GM18858 (cell line): ENCODE results near the gene TNNT3.
"Not testable (repeated sequence)": the region's sequence is repeated elsewhere in the genome, so short reads cannot be mapped to it uniquely, and the experiment has no call there.

Experiments used
- ATAC-seq: cut with Tn5 transposase; IDR thresholded peaks from one replicate; pipeline ENCODE4 v1.9.1; 2021; ENCODE audit not compliant: unreplicated experiment

The TNNT3 gene

DNA sequence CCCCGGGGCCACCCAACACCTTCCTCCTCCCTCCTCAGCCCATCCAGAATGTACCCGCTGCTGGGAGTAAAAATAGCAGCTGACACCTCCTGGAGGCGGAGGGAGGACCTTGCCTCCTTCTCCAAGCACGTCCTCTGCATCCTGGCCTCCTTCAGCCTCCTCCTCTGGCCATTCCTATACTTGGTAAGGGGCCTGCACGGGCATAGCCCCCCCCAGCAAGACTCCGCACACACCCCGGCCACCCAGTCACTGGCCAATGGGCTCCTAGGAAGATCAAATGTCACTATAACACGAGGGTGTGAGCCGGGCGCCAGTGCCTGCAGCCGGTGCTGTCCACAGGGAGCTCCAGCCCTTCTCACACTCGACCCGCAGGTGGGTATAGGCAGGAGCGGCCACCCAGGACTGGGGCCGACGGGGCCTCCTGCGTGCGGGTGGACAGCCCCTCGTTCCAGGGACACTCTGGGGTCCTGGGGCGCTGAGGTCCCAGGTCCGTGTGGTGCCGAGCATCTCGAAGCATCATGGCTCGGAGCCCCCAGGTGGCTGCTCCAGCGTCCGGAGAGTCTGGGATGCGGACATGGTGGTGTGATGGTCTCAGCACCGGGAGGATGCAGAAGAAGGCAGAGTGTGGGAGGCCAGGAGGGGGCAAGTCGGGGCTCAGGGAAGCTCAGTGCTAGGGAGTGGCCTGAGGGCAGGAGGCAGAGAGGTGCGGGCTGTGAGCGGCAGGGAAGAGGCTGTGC is at the start of gene TNNT3:
TSS of gene TNNT3 (plus strand) at position 313 of the 737 bp plus-strand sequence. CDS start 3,172 bp downstream, outside the sequence.
- no peak for ATAC-seq

DNA sequence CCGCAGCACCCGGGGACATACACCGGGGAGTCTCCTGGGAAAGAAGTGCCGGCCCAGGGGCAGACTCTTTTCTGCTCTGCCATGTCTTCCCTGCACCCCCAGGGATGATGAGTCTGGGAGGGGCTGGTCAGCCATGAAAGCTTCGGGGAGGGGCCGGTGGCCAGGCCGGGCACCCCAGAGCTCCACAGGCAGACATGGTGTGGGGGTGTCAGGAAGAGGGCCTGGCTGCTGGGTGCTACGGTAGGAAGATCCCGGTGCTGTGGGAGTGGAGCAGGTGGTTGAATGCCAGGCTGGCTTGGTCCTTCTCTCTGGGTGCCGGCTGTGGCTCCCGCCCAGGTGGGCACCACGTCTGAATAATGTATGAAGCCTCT is 49.2 kb upstream of the TNNT3 start:
- no peak for ATAC-seq

DNA sequence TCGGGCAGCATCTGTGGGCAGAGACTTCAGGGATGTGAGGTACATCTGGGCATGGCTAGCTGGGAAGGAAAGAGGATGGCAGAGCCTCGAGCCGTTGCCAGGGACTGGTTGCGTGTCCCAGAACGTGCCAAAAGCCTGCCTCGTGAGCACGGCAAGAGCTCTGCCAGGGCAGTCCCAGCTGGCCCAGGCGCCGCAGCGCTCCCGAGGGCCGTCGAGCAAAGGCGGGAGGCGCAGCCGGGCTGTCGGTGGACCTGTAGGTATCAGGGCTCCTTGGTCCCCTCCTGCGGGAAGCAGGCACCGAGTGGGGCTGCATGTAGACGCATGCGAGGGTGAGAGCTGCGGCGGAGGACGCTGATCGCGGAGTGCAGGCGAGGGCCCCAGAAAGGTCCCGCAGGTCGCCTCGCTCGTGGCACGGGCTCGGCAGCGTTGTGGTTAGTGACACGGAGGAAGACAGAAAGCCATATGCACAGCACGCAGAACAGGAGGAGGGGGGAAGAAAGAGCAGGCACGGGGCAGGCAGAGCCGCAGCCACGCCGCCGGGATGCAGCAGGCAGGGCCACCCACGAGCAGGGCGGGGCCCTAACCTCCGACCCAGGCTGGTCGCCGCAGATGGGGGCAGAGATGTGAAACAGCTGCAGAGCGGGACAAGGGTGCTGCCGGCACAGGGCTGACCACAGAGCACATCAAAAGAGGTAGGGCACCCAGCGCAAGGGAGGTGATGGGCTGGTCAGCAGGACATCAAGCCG is 48.6 kb upstream of the TNNT3 start:
- ATAC-seq: no peak

DNA sequence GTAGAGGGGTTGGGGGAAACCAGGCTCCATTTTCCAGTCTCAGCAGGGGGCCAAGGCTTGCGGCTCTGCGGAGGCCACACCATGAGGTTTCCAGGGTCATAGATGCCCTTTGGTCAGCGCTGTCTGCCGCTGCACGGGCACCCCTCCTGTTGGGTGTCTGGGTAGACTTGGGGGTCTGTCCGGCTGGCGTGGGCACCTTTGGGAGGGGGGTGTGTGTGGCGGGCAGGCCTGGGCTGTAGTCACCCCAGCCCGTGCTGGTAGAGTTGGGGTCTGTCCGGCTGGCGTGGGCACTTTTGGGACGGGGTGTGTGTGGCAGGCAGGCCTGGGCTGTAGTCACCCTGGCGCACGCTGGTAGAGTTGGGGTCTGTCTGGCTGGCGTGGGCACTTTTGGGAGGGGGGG is 48.0 kb upstream of the TNNT3 start:
- no peak for ATAC-seq

DNA sequence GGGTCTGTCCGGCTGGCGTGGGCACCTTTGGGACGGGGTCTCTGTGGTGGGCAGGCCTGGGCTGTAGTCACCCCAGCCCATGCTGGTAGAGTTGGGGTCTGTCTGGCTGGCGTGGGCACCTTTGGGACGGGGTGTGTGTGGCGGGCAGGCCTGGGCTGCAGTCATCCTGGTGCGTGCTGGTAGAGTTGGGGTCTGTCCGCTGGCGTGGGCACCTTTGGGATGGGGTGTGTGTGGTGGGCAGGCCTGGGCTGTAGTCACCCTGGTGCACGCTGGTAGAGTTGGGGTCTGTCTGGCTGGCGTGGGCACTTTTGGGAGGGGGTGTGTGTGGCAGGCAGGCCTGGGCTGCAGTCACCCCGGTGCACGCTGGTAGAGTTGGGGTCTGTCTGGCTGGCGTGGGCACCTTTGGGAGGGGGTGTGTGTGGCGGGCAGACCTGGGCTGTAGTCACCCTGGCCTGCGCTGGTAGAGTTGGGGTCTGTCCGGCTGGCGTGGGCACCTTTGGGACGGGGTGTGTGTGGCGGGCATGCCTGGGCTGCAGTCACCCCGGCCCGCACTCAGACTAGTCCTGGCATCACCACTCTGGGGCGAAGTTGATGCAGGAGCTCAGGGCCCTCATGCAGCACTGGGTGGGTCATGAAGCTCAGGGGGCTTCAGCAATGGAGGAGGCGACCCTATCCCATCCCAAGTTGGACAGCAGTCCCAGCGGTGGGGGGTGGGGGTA is 47.1 kb upstream of the TNNT3 start:
- ATAC-seq: no peak

DNA sequence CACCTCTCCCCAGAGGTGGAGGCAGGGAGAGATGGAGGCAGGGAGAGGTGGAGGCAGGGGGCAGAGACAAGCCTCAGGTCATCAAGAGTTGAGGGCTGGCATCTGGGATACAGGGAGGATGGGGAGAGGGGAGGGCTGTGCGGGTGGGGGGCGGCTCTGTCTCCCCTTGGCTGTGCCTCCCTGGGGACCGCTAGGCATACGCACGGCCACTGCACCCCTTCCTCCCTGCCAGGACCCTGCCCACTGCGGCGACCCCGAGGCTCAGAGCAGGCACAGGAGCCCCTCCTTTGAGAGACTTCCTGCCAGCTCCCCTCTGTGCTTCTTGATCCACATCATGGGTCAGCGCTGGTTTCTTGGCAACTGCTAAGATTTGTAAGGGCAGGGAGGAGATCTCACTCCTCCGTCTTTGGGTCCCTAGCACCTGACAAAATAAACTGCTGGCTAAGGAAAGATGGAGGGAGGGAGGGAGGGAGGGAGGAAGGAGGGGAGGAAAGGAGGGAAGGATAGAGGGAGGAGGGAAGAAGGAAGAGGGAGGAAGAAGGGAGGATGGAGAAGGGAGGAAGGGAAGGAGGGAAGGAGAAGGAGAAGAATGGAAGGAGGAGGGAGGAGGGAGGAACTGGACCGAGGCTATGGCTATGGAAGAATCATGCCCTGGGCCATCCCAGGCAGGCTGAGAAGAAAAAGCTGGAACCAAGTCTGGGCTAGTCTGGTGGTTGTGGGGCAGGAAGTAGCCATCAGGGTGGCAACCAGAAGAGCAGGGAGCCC is 46.3 kb upstream of the TNNT3 start:
- ATAC-seq: no peak

DNA sequence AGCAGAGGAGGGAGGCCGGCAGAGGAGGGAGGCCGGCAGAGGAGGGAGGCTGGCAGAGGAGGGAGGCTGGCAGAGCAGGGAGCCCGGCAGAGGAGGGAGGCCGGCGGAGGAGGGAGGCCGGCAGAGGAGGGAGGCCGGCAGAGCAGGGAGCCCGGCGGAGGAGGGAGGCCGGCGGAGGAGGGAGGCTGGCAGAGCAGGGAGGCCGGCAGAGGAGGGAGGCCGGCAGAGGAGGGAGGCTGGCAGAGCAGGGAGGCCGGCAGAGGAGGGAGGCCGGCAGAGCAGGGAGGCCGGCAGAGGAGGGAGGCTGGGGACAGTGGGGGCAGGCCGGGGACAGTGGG is 45.7 kb upstream of the TNNT3 start:
- not testable (repeated sequence) for ATAC-seq

DNA sequence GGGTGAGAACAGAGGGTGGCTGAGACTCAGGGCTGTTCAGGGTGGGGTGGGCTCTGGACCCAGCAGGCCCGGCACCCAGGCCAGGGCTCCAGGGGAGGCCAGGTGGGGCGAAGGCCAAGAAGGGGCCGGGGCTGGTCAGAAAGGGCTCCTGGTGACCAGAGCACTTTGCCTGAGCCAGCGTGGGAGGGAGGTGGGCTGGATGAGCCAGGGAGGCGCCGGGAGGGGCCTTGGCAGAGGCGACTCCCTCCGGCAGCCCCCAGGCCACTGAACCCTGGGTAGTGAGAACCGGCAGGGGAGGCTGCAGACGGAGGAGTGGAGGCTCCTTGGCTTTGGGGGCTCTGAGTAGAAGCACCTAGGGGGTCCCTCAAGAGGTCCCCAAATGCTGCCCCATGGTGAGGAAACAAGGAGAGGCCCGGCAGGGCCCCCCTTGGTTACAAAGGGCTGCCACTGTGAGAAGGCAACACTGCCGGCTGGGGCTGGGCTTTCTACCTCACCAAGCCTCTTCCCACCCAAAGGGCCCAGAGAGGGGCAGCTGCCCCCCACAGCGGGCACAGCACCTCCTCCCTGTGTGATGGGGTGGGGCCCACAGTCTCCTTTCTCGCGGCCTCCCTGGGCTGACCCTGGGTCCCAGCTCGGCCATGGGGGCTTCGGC is 44.9 kb upstream of the TNNT3 start:
- not testable (repeated sequence) for ATAC-seq

DNA sequence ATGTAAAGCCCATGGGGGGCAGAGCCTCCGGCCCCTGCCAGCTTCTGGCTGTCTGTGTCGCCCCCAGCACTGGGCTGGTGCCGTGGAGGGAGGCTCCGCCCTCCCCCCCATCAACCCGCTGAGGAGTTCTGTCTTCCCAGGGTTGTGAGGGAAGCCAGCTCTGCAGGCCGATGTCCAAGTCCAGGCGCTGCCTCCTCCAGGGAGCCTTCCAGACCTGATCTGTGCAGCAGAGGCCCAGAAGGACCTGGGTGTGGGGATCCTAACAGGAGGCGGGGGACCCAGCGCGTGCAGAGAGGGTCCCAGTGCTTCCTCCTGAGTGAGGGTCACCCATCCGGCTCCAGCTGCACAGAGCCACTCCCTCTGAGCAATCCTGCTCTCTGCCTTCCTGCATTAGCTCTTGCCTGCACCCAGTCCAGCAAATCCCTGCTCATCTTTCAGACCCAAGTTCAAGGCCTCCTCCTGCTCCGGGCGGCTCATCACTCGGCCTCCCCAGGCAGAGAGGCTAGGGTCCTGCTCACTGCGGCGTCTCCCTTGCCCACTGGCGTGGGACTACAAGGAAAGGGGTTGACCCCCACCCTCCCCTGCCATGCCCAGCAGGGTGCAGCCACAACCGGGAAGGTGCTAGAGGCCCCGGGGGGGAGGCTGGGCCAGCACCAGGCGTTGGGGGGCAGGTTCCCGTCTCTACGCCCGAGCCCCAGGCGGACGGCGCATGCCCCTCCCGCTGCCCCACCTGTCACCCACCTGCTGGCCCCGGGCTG is 44.2 kb upstream of the TNNT3 start:
- ATAC-seq: no peak

DNA sequence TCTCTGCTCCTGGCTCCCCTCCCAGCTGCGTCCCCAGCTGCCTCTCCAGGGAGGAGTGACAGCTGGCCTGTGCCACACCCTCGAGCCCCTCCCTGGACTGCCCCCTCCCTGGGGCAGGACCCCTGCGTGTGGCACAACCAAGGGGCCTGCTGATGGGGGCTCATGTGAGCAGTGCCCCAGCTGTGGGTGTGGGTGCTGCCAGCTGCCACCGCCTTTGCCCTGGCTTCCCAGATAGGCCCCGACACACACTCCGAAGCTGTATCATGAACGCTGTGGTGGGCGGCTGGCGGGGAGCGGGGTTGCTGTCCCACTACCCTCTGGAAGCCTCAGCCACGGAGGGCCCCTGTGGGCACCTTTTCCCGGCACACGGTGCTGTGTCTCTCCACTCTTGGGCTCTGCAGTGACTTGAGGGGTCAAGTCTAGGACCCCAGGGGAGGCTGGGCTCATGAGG is 43.6 kb upstream of the TNNT3 start:
- ATAC-seq: not testable (repeated sequence)

DNA sequence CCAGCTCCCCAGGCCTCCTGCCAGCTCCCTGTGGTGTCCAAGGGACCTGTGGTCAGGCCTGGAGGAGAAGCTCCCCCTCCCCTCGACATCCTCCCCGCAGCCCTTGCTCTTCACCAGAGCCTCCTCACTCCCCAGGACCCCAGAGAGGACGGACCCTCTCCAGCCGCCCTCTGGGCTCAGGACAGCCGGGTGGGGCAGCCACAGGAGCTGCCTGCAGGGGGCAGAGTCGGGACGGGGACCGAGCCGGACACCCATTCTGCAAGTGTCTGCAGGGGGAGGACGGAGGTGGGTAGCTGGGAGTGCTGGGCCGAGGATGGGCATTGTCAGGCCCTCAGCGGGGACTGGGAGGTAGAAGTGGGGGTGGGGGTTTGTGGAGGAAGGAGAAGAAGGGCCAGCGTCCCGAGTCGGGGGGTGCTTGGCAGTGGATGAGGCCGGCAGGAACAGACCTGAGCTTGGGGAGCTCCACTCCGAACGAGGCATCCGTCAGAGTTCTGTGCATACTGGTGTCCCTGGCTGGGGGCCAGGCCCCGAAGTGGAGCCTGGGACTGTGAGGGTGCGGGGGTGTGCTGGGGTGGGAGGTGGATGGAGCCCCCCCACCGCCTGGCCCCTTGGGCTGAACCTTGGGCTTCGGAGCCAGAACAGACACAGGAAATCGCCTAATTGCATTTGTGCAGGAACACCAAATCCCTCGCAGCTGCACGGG is 43.0 kb upstream of the TNNT3 start:
- ATAC-seq: no peak

DNA sequence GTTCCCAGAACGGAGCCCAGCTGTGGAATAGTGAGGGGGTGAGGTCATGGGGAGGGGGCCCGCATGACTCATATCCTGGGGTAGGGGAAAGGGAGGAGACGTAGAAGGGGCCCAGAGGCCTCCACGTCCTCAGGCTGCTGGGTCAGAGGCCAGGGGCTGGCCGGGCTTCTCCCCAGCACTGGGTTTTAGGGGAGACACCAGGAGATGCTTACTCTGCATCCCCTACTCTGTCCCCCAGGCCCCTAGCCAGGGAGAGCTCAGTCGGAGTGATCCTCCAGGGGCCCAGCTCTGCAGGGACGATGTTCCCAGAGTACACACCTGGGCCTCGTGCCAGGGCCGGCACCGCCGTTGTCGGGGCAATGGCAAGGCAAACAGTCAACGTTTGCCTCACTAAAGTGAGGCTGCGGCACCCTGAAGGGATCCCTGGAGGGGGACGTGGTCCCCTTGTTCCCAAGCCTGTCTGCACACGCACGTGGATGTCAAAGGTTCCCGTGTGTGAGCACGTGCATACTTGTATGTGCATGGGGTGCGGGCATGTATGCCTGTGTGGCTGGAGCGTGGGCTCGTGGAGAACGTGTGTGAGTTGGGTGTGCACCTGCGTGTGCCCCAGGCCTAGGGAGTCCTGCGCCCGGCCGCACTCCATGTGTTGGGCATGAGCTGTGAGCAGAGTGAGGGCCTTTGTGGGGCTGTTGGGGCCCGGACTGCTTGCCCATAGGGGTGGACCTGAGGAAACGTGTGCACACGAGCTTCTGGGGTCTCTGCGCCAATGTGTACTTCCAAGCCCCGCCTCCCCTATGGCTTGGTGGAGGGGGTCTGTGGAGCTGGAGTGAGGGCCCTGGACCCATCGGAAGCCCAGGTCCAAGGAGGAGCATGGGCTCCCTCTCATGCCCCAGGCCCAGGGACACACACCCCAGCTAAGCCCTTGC is 42.0 kb upstream of the TNNT3 start:
- ATAC-seq: no peak

DNA sequence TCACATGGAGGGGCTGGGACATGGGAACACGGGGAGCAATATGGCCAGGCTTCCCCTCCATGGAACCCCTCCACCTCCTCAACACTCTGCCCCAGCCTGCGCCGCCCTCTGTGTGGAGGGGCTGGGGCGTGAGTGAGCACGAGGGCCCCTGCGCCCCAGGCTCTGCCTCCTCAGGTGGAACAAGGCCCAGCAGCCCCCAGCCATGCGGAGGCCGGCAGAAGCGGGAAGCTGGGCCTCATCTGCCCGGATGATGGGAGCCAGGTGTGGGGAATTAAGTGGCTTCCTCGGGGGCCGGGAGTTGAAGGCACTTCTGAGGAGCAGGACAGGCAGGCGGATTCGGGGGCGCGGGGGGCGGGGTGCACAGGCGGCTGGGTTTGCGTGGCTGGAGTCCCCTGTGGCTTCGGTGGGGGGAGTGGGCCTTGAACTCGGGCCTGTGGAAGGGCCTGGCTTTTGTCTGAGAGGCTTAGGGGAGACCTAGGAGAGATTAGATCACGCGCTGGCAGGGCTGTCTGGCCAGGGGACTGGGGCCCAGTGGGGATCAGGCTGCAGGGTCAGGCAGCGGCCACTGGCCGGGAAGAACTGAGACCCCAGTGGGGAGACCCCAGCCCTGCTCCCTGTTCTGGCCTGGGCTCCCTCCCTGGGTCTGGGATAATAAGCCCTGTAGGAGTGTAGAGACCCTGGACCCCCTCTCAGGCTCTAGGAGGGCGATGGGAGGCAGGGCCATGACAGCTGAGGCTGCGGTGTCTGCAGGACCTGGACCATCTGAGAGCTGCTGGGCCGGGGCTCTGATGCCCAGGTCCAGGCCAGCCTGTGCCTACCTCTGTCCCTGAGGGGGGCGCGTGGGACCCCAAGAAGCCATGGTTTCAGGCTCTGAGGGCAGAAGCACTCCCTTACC is 41.1 kb upstream of the TNNT3 start:
- no peak for ATAC-seq

DNA sequence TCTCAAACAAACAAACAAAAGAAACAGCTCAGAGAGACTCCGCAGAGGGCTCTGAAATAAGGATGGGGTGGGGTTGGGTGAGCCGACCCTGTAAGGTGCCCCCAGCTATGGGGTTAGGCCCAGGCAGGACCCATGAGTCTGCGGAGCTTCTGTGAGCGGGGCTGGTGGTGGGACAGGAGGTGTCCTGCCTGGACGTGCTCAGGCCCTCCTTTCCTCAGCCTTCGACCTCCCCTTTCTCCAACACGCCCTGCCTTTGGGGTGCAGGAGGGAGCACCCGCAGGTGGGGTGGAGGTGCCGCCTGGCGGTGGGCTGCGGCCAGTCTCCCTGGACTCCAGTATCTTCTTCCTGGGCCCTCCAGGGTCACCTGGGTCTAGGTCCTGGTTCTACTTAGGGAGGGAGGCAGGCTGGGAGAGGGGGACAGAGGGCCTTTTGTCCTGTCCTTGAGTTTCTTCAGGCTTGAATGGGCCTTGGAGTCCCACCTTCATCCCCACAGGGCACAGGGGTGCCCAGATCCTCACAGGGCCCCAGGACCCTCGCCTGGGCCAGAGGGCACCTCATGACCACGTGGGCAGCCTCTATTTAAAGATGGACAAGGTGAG is 40.1 kb upstream of the TNNT3 start:
- ATAC-seq: no peak

DNA sequence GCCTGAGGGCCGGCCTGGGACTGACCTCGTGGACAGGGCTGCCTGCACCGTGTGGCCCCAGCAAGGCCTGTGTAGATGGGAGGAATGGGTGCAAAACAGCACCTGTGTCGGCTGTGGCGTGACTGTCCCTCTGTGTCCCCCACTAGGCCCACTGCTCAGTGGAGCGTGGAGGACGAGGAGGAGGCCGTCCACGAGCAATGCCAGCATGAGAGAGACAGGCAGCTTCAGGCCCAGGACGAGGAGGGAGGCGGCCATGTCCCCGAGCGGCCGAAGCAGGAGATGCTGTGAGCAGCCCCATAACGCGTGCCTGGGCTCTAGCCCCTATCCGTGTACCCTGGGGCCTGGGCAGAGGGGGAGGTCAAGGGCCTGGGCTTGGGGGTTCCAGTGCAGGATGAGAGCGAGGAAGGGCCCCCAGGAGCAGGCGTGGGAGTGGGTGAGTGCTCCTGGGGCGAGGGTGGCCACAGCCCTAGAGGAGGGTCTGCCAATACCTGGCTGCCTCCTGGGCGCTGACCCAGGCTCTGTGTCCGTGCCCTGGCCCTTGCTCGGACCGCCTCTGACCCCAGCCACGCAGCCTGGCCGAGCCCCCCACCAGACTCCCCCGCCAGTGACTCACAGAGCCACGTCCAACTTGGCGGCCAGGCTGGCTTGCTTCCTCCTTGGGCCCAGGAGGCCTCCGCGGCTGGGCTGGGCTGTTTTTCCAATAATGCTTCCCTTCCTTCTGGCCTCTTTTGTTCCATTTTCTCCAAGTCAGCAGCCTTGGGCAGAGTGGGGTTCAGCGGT is 39.4 kb upstream of the TNNT3 start:
- no peak for ATAC-seq
